Fibroblast of villous mesenchyme (primary cell): Measurements from ENCODE around the gene TNMD. TPM values are rescaled to one million over a fixed set of nuclear protein-coding genes. Genes with fewer than 3 reads are reported as not detected.
"Not testable (repeated sequence)": the region's sequence is repeated elsewhere in the genome, so short reads cannot be mapped to it uniquely, and the experiment has no call there.

Experiments
- DNase-seq: peaks from one replicate; pipeline ENCODE4 v3.0.0-alpha.2; 2010; ENCODE audit warnings: low read depth
- H3K4me3 ChIP-seq: 2 replicates; pipeline ENCODE4 v1.5.1; 2011; ENCODE audit warnings: low read depth, mild to moderate bottlenecking, low read length
- CTCF ChIP-seq: IDR thresholded peaks from 2 replicates; pipeline ENCODE4 v1.5.1; 2012; ENCODE audit warnings: low read depth, mild to moderate bottlenecking, low read length; ENCODE audit not compliant: insufficient read depth
- total RNA-seq: library from RNA; depleted of rRNA; stranded (reverse); fragments of >200 nt; gene quantifications from 2 replicates; pipeline ENCODE4 v1.2.3, GENCODE V29; 2012

The TNMD gene
- total RNA-seq = not detected in 2 replicates

DNA sequence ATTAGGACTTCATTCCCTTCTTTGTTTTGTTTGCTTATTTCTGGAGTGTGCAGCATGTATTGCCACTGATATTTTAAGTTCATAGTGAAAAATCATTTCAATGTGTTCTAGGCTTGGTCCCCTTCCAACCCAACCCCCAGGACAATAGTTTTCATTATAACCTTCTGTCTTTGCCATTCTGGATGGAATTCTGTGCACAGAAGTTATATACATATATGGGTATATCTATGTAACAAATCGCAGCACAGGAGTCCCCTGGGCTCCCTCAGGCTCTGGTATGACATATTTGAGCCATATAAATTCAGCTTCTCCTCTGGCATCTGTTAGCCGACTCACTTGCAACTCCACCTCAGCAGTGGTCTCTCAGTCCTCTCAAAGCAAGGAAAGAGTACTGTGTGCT lies at the start of gene TNMD:
TSS of gene TNMD (plus strand) at position 326 of the 400 bp plus-strand sequence. CDS start 83 bp downstream, outside the sequence.
- DNase-seq = no peak
- TF ChIP-seq CTCF = no peak
- no peak within 1 kb of the TSS for H3K4me3 ChIP-seq

GRCh38 chrX:100565534-100565933 lies 19.2 kb upstream of the TNMD start:
- DNase-seq, H3K4me3 ChIP-seq: not testable (repeated sequence)
- peak; percentile 16 for TF ChIP-seq CTCF

DNA sequence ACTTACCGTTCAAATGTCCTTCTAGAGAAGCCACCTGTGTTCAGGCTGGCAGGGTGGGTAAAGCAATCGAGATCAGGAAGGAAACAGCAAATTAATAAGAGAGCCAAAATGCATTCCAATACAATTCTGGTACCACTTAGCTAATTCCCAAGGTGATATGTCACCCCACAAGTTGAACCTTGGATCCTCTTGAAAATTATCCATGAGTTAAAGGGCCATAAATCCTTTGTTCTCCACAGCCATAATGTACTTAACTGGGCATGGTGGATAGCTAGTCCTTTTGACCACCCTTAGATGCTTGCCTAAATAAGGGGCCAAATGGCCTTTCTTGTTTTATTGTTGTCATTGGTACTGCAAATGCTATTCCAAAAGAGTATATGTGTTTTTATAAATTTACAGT lies 2.0 kb downstream of the TNMD start:
- no peak for DNase-seq
- TF ChIP-seq CTCF = no peak
- no peak overlapping the region for H3K4me3 ChIP-seq

DNA sequence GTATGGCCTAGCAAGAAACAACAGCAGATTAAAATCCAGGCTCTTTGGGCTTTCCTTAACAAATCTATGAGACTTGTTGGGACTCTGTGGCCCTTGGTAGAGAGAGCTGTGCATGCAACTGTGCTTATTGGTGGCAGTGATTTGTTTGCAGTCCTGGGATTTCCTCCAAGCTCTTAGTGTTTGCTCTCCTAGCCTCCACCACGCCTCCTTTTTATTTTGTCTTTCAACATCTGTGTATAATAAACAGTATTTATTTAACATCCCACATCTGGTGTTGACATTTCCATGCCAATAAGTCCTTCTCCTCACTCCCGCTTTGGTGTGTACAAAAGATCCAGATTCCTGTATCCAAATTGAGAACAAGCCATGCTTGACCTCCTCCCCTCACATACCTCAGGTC lies 3.1 kb downstream of the TNMD start:
- DNase-seq = peak; percentile 53
- H3K4me3 ChIP-seq = no peak overlapping the region
- TF ChIP-seq CTCF = no peak

GRCh38 chrX:100591256-100592051 lies 6.7 kb downstream of the TNMD start:
- DNase-seq = no peak
- no peak for TF ChIP-seq CTCF
- no peak overlapping the region for H3K4me3 ChIP-seq

- no peak for DNase-seq
- no peak for TF ChIP-seq CTCF
- no peak overlapping the region for H3K4me3 ChIP-seq
These were observed 8.4 kb downstream of the TNMD start for GRCh38 chrX:100593126-100593525.

DNA sequence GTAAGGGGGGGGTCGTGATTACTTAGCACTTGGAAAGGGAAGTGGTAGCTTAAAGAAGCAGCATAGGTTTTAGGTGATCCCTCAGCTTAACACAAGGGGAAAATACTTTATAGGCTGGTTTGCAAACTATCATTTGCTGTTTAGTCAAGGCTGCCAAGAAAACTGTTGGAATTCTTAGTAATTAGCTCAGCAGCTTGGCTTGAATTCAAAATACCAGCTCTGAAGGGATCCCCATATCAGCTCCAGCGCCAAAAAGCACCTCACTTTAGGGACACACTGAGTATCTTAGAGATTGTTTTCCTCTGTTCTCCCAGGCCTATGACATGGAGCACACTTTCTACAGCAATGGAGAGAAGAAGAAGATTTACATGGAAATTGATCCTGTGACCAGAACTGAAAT lies 8.8 kb downstream of the TNMD start:
- no peak for TF ChIP-seq CTCF
- H3K4me3 ChIP-seq = no peak overlapping the region
- DNase-seq = no peak
